Adipose tissue (tissue), 3 donors: ENCODE measurements around the gene CPNE5. TPM values are rescaled to one million over a fixed set of nuclear protein-coding genes. Genes with fewer than 3 reads are reported as not detected.
"Not testable (repeated sequence)": the region's sequence is repeated elsewhere in the genome, so short reads cannot be mapped to it uniquely, and the experiment has no call there.

ENCODE experiments used
- H3K27ac ChIP-seq: one replicate; pipeline ENCODE4 v1.5.1; 2013; ENCODE audit warnings: low read depth, low read length
- WGBS, 3 donors: extraction: QIAGEN DNeasy Blood & Tissue Kit; methylation state at CpG; one replicate each; pipeline ENCODE4 v1.1.7; 2013; 5-methylcytosine and 5-hydroxymethylcytosine counted together
- polyA plus RNA-seq, 3 donors: library from polyadenylated mRNA; stranded (reverse); fragments of 200-250 nt; gene quantifications; one replicate each; pipeline ENCODE4 v1.2.3, GENCODE V29; 2013
- donor health status: healthy with polysubstance abuse.
- donor health status: Bipolar disorder and iron deficiency.
- donor health status: healthy.

The CPNE5 gene
- polyA plus RNA-seq, 3 donors, result 0.53 to 8.5 (median 1.5) TPM

- 56 to 72% (median 56%) methylated on average over 1 of the region's 1 CpG for WGBS, 3 donors
Measured at GRCh38 chr6:36706339-36706738, 132.9 kb downstream of the CPNE5 start.

GRCh38 chr6:36704961-36705577 is 134.2 kb downstream of the CPNE5 start:
- H3K27ac ChIP-seq, result not testable (repeated sequence)
- WGBS, 3 donors, result 59 to 81% (median 63%) methylated on average over 7 of the region's 7 CpGs

More at GRCh38 chr6:36706339-36706738, 132.9 kb downstream of the CPNE5 start:
- H3K27ac ChIP-seq, result no peak overlapping the region

GRCh38 chr6:36703982-36704381 is 135.3 kb downstream of the CPNE5 start:
- WGBS, 3 donors, result 92 to 94% (median 93%) methylated on average over 18 of the region's 18 CpGs
- no peak overlapping the region for H3K27ac ChIP-seq

GRCh38 chr6:36703081-36703606 is 136.1 kb downstream of the CPNE5 start:
- H3K27ac ChIP-seq, result no peak overlapping the region
- 91 to 93% (median 92%) methylated on average over 5 of the region's 5 CpGs for WGBS, 3 donors

GRCh38 chr6:36702656-36703055 is 136.6 kb downstream of the CPNE5 start:
- no peak overlapping the region for H3K27ac ChIP-seq
- WGBS, 3 donors, result 91 to 95% (median 93%) methylated on average over 3 of the region's 3 CpGs

- WGBS, 3 donors, result 53 to 77% (median 69%) methylated on average over 3 of the region's 3 CpGs
- no peak overlapping the region for H3K27ac ChIP-seq
Measured at GRCh38 chr6:36701401-36701991, 137.7 kb downstream of the CPNE5 start.

GRCh38 chr6:36700831-36701230 is 138.4 kb downstream of the CPNE5 start:
- 64 to 73% (median 70%) methylated on average over 3 of the region's 3 CpGs for WGBS, 3 donors

GRCh38 chr6:36700071-36700812 is 139.0 kb downstream of the CPNE5 start:
- 80 to 94% (median 83%) methylated on average over 7 of the region's 7 CpGs for WGBS, 3 donors

More at GRCh38 chr6:36700831-36701230, 138.4 kb downstream of the CPNE5 start:
- H3K27ac ChIP-seq, result no peak overlapping the region

GRCh38 chr6:36699348-36699747 is 139.9 kb downstream of the CPNE5 start:
- 72 to 84% (median 74%) methylated on average over 7 of the region's 7 CpGs for WGBS, 3 donors
- H3K27ac ChIP-seq, result no peak overlapping the region

More at GRCh38 chr6:36700071-36700812, 139.0 kb downstream of the CPNE5 start:
- no peak overlapping the region for H3K27ac ChIP-seq

- 76 to 86% (median 83%) methylated on average over 8 of the region's 8 CpGs for WGBS, 3 donors
Measured at GRCh38 chr6:36698871-36699271, 140.4 kb downstream of the CPNE5 start.

GRCh38 chr6:36698196-36698595 is 141.0 kb downstream of the CPNE5 start:
- H3K27ac ChIP-seq, result no peak overlapping the region
- WGBS, 3 donors, result 62 to 93% (median 62%) methylated on average over 6 of the region's 6 CpGs

More at GRCh38 chr6:36698871-36699271, 140.4 kb downstream of the CPNE5 start:
- H3K27ac ChIP-seq, result no peak overlapping the region

GRCh38 chr6:36697481-36697903 is 141.8 kb downstream of the CPNE5 start, which contains the start of gene RAB44:
RAB44 (plus strand) TSS chr6:36697826; CDS start chr6:36704236, 6,410 bp downstream.
- no peak within 1 kb of the TSS for H3K27ac ChIP-seq
- 59 to 88% (median 60%) methylated on average over 7 of the region's 7 CpGs for WGBS, 3 donors

GRCh38 chr6:36695414-36695813 is 143.8 kb downstream of the CPNE5 start:
- 38 to 77% (median 75%) methylated on average over 2 of the region's 2 CpGs for WGBS, 3 donors
- H3K27ac ChIP-seq, result no peak overlapping the region

GRCh38 chr6:36694616-36695015 is 144.6 kb downstream of the CPNE5 start:
- H3K27ac ChIP-seq, result no peak overlapping the region
- 84 to 96% (median 94%) methylated on average over 6 of the region's 6 CpGs for WGBS, 3 donors

- WGBS, 3 donors, result 61 to 82% (median 77%) methylated on average over 27 of the region's 27 CpGs
Measured at GRCh38 chr6:36692861-36693702, 146.2 kb downstream of the CPNE5 start.

GRCh38 chr6:36692220-36692619 is 147.0 kb downstream of the CPNE5 start:
- H3K27ac ChIP-seq, result no peak overlapping the region
- WGBS, 3 donors, result 47 to 89% (median 48%) methylated on average over 3 of the region's 3 CpGs

More at GRCh38 chr6:36692861-36693702, 146.2 kb downstream of the CPNE5 start:
- no peak overlapping the region for H3K27ac ChIP-seq

- WGBS, 3 donors, result 95 to 100% (median 97%) methylated on average over 2 of the region's 2 CpGs
- no peak overlapping the region for H3K27ac ChIP-seq
Measured at GRCh38 chr6:36691612-36692011, 147.6 kb downstream of the CPNE5 start.

GRCh38 chr6:36691011-36691410 is 148.2 kb downstream of the CPNE5 start:
- H3K27ac ChIP-seq, result no peak overlapping the region
- 89 to 94% (median 94%) methylated on average over 4 of the region's 4 CpGs for WGBS, 3 donors
